PC-3 (cell line): Measurements from ENCODE around the gene BSDC1.

Experiments
- CTCF ChIP-seq: fragments of 300-600 bp; sonication (generic); conservative IDR thresholded peaks from 2 replicates; pipeline ENCODE4 v1.5.1; 2017; ENCODE audit warnings: antibody characterized with exemption, low read depth, mild to moderate bottlenecking, low read length
- EZH2 ChIP-seq: fragments of 300-600 bp; sonication (generic); IDR thresholded peaks from one replicate; pipeline ENCODE4 v1.6.1; 2017; ENCODE audit warnings: antibody characterized with exemption, mild to moderate bottlenecking, low read length; ENCODE audit not compliant: unreplicated experiment

DNA sequence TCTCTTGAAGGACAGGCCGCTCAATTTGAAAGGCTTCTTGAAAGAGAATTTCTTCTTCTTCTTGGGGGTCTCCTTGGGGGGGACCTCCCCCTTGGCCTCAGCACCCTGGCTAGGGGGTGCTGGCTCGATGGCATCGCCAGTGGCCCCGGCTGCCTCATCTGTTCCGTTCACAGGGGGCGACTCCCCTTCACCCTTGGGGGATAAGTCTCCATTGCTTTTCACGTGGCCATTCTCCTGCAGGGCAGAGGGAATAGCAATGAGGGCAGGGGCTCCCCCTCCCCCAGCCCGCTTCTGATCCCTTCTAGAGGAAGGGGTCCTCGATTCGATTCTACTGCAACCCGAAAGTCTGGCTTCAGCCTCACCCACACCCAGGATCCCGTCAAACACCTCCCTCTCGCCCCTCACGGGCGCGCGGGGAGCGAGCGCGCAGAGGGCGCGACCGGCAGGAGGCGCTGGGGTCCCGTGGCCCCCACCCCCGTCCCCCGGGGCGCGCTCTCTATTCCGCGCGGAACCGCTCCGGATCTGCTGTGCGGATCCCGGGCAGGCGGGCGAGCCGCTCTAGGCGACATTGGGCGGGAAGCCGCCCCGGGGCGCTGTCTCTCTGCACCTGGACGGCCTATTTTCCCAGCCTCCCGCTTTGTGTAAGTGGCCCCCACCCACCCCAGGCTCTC, 59.2 kb downstream of the BSDC1 start:
- peak; percentile 75 for TF ChIP-seq CTCF
- no peak for TF ChIP-seq EZH2
